ENCODE data around the gene LCLAT1.

DNA sequence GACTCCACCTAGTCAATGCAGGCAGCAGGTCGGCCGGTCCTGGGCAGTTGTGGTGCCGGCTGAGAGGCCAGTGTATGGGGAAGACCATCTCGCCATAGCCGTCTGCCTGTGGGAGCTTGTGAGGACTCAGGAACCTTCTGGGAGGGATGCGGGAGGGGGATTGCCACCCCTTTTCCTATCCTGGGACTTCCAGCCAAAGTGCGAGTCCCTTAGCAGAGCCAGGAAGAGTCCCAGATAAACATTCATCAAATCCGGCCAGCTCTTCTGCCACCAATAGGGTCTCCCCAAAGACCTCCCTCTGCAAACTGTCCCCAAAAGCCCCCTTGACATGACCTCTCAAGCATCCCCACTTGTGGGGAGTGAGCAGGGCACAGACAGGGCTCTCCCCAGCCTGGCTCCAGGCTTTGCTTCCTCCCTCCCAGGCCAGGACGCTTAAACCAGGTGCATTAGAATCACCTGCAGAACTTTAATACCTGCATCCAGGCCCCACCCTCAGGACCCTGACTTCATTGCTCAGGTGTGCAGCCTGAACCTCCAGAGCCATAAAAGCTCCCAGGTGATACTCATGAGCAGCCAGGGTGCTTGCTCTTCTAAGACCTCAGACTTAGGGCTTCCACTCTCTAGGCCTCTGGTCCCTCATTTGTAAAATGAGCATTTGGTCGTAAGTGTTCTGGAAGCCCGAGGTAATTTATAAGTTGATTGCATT, 200.9 kb downstream of the LCLAT1 start:
- TF ChIP-seq, protein P1, sequence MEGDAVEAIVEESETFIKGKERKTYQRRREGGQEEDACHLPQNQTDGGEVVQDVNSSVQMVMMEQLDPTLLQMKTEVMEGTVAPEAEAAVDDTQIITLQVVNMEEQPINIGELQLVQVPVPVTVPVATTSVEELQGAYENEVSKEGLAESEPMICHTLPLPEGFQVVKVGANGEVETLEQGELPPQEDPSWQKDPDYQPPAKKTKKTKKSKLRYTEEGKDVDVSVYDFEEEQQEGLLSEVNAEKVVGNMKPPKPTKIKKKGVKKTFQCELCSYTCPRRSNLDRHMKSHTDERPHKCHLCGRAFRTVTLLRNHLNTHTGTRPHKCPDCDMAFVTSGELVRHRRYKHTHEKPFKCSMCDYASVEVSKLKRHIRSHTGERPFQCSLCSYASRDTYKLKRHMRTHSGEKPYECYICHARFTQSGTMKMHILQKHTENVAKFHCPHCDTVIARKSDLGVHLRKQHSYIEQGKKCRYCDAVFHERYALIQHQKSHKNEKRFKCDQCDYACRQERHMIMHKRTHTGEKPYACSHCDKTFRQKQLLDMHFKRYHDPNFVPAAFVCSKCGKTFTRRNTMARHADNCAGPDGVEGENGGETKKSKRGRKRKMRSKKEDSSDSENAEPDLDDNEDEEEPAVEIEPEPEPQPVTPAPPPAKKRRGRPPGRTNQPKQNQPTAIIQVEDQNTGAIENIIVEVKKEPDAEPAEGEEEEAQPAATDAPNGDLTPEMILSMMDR (IDR thresholded peaks at IDR 0.05; ENCODE audit: low read depth, low read length) = no peak
- no peak for TF ChIP-seq EZH2phosphoT487 (IDR thresholded peaks at IDR 0.05; ENCODE audit: low read depth)

Measured in OCI-LY3 (cell line).